ENCODE data around the gene POU3F1.

The POU3F1 gene

DNA sequence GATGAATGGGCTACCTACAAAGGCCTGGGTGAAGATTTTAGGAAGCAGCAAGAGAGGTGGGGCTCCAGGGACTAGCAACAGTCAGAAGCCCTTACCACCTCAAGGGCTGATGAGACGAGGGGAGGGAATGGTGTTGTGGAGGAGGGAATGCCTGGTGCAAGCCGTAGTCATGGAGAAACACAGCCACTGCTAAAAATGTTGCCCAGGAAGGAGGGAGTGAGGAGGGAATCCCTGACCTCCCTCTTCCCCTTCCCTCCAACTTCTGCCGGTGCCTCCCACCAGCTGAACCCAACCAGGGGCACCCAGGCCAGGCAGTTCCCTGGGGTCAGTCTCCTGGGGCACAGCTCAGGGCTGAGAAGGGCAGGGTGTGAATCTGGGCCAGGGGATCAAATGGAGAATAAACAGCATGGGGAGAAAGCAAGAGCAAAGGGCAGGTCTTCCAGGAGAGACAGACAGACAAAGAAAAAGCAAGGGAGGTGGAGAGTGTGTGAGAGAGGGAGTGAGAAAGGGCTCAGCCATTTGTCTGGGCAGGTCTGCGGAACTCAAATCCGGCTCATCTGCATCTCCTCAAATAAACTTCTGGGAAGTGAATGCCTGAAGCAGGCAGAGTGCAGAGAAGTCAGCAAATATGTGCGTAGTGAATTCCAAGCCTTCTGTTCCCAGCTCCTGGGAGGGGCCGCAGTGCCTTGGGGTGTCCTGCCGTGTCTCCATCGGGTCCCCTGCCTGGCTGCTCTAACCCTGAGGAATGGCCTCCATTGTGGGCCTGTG is 27.1 kb upstream of the POU3F1 start:
- no peak for DNase-seq

DNA sequence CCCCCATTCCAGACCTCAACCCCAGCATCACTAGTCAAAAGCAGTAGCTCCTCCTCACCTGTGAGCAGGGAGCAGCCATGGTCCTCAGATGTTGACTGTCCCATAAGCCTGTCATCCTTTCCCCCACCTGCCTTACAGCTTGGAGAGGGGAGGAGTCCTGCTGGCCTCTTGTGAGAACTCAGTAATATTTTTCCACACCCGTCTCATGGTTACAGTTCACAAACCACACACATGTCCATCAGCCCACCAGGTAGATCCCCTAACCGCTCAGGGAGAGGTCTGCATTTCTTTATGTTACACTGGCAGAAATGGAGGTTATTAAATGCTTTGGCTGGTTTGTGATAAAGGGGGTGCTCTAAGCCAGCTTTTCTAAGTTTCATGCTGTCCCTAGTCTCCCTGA is 26.3 kb upstream of the POU3F1 start:
- DNase-seq = no peak

DNA sequence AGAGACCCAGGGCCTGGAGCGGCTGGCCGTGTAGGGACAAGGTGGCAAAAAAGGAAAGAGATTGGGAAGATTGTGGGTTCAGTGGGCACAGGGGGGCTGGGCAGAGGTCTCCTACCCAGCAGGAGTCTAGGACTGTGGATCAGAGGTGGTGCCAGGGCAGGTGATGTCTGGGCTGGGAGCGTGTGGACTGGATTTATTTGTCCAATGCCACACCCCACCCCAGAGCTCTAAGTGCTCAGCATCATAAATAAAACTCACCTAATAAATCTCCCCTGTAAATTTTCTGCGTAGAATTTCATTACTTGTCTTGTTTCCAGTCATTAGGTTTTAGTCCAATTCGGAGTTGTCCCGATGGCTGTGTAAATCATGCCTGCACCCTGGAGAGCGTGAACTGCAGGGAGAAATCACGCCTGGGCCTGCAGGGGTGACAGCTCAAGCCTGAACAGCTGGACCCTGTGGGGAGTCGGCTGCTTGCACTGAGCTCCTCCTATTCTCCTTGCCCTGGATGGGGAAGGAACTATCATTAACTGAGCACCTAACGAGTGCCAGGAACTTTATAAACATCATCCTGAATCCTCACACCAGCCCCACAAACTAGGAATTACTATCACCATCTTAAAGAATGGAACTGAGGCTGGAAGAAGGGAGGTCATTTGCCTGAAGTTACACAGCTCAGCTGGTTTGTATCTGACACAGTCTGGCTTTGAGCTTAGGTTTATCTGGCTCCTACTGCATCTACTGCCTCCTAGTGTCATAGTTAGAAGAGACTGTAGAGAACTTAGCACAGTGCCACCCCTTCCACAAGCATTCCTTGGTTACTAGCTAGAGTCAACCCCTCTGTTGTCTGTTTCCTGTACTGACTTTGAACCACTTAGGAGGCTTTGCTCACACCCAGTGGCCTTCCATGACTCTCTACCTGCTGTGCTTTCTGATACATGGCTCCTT is 25.0 kb upstream of the POU3F1 start:
- DNase-seq = no peak

DNA sequence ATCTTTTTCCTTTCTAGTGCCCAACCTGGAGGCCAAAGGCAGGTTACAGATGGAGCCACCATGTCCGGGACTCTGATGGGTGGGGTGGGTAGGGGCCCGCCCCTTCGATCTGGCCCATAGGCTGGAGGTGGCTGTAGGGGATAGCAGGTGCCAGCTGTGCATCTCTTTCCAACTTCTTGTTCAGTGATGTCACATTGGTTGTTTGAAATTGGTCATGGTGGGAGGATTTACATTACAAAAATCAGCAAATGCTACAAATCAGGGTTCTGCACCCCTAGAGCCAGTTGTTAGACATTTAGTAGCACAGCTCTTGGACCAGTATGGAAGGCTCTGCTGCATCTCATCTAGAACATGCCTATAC is 22.4 kb upstream of the POU3F1 start:
- DNase-seq = no peak

DNA sequence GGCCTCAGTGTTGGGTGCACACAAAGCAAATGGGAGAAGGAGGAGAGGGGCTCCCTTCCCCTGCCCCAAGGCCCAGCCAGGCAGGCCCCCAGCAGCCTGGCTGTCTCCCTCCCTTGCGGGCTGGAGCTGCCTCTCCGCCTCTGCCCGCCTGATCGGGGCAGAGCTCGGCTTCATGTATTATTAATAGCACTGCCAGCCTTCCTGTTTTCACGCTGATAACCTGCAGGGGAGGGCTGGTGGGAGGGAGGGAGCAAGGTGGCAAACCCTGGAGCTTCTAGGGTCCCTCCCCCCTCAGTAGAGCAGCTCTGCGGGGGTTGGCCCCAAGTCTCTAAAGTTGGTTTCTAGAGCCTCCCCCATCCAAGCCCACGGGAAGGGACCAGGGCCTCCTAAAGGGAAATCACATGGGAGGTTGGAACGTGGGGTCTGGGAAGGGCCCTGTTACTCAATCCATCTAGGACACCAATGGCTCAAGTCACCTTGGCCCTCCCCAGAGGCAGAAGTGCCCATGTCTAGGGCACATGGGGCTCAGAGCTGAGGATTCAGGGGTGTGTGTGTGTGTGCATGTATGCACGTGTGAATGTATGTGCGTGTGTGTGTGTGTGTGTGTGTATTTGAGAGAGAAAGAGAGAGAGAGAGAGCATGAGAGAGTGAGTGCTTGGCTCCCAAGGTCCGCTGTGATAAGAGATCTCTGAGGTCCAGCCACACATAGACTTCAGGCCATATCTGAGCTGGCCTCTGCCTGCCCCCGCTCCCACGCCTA is 21.8 kb upstream of the POU3F1 start:
- DNase-seq = no peak

DNA sequence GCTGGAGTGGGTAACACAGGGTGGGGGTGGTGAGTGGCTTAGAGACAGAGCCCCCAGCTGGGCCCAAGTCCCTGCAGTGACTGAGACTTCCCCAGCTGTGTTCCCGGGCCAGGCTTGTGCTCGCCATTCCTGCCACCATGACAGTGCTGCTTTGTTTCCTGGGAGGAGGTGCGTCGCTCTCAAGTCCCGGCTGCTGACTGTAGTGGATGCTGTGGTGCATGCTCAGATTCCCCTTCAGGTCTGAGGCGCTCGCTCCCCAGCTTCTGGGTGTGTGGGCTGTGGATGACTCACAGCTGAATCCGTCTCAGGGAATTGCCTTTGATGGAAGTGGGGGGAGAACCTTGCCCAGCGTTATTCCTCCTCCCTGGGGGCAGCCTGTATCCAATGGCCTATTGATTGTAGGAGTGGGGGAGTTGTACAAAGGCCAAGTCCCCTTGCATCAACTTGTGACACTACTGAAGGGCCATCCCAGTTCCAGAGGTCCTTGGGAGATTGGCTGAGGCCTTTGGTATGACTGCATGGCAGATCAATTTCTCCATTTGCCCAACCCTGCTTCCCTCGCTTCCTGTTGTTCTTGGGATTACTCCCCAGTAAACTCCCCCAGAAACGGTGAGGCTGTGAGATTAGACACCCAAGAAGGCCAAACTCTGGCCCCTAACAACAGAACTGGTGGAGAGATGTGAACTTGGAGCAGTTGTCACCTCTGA is 17.8 kb upstream of the POU3F1 start:
- DNase-seq = no peak

DNA sequence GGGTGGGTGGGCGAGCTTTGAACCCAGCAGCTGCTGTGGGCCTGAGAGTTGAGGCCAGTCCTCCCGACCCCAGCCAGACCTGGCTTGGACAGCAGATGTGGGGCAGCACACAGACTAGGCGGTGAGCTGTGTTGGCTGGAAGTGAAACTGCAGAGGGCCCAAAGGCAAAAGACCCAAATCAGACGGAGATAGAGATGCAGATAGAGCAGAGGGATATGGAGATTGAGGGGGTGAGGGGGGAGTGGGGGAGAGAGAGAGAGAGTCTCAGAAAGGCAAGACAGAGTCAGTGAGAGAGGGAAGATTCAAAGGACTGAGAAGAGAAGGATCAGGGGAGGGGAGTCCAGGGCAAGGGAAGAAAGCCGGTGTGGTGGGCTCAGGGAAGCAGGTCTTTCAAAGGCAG is 17.0 kb upstream of the POU3F1 start:
- no peak for DNase-seq

DNA sequence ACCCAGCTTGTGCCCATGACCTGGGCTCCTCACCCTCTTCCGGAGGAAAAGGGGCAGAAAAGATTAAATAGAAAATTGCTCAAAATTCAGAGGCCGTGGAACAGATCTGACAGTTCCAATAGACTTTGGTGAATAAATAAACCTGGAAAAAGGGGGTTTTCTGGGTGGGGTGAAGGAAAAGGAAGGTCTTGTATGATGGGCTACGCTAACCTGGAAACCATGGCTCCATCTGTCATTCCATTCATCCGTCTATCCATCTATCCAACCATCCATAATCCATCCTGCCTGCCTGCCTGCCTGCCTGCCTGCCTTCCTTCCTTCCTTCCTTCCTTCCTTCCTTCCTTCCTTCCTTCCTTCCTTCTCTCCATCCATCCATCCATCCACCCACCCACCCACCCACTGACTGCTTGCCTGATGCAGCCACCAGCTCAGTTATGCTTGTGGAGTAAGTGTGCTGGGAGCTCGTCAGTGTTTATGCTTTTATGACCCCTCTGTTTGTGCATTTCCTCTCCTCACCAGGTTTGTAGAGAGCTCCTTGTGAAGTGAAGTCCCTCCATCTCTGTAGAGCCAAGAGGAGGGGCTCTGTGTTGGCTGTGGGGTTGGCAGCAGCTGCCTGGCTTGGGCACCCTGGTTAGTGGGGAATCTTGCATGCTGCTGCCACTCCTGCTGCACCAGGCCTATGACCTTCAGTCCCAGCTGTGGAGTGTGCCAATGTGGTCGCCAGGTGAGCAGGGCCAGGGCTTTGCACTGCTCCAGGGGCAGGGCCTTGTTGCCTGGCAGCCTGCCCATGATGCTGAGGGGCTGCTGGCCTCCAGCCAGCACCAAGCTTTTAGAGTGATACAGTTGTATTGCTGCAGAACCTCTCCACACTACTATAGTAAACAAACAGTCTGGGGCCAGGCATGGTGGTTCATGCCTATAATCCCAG is 16.0 kb upstream of the POU3F1 start:
- DNase-seq = no peak

DNA sequence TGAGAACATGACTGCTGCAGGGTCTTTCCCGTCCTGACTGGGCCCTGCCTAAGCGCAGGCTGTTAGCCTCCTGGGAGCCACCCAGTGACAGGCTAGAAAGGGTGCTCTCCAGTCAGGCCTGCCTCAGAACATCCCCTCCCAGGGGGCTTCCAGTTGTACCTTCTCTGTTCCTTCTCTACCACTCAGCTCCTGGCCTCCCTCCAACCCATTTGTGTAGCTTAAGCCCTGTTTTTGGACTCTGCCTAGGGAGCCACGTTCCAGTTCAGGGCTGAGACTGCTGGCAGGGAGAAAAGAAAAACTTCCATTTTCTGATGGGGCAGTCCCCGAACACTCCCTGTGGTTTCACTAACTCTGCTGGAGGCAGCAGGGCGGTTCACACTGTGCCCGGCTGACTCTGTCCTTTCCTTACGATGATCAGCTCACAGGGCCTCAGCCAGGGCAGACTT is 15.3 kb upstream of the POU3F1 start:
- no peak for DNase-seq

DNA sequence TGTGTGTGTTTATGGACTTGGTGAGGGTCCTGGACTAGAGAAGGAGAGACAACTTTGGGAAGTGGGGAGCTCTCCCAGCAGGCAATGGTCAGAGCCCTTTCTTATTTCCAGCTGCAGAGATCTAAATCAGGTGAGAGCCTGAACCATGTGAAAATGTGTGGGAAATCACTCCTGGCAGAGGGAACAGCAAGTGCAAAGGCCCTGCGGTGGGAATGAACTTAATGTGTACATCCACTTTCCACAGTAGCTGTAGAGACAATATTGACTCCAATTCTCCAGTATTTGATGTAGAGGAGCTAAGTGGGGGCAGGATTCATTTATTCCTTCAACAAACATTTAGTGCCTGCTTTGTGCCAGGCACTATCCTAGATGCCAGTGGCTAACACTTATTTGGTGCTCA is 14.7 kb upstream of the POU3F1 start:
- no peak for DNase-seq

DNA sequence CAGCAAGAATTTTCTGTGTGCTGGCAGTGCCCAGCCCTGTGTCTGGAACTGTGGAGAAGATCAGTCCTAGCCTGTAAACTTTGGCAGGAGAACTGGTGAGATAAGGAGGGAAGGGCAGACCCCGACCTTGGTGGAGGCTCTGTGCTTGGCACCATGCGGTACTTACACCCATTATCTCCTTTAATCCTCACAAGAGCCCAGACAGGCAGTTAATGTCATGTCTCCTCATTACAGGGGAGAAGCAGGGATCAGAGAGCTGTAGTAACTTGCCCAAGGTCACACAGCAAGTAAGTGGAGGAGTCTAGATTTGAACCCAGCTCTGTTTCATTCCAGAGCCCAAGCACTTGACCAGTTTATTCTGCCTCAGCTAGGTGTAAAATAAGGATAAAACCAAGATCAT is 13.9 kb upstream of the POU3F1 start:
- DNase-seq = no peak

DNA sequence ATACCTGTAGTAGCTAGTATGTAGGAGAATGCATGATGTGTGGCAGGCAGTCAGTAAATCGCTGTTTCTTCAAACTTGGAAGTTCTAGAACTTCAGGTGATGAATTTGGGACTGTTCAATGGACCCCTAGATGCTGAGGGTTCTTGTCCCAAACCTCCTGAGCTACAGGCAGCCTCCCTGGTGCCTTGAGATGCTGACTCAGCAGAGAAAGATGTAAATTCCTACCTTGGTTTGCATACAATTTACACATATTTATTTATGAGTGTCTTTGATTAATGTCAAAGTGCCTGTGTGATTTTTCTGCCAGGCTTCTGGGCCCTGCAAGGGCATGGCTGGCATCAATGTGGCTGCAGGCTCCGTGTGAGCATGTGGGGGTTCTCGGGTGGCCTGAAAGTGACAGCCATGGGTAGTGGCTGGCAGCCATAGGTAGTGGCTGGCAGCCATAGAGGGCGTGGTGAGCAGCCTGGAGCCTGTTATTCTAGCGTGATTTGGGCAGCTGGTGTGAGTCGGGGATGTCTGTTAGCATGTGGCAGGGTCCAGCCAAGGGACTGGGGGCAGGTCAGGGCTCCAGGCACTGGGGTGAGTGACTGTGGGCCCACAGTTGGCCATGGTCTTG is 13.2 kb upstream of the POU3F1 start:
- DNase-seq = no peak

DNA sequence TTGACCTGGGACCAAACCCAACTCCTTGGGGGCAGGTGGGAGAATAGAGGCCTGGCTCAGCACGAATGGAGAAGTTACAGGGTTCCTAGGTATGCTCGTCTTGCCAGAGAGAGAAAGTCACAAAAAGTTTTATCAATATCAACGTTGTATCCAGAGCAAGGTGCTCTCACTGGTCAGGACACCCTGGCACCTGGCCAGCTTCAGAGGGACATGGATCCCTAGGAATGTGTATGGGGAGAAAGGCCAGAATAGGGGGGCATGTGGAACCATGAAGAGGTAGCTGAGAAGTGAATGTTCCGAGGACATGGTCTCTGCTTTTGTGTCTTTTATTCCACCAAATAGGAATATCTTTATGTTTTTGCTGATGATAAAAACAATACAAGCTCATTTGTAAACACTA is 9.4 kb upstream of the POU3F1 start:
- DNase-seq = no peak

DNA sequence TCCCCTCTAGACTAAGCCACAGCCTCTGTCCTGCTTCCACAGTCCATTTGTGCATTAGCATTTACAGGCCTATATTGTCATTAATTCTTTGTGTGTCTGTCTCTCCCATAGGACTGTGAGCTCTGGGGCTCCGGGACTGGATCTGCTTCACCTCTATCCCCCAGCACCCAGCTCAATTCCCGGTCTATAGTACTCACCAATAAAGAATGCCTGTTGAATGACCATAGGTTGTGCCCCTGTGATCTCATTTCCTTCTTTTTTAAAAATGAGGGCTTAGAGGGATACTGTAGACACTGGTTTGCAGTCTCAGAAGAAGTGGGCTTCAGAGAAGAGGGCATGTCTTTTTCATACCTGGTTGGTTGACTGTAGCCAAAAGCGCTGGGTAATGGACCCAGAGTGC is 8.8 kb upstream of the POU3F1 start:
- DNase-seq = no peak

DNA sequence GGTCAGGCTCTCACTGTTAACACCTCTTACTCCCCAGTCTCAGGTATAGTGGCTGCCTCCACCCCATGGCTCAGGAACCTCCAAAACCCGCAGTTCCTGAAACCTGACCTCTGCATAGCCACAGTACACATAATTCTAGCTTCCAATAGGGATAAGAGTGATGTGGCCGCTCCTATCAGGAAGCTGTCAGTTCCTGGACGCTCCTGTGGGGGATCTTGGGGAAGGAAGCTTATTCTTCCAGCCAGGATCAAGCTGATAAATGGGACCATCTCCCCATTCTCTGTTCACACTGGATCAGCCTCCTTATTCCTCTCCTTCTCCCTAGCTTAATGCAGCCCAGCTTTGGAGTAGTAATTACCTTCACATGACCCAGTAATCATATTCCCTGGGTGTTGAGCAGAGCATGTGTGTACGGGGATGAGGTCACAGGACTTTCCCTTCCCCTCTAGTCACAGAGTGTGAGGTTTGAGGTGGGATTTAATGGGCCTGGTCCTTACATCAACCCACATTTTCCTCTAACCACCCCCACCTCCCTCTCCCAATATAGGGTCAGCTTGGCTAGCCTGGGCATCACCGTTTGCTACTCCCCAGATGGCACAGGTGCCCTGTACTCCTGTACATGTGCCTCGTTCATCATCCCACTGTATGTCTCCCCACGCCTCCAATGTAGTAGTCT is 7.0 kb upstream of the POU3F1 start:
- no peak for DNase-seq

DNA sequence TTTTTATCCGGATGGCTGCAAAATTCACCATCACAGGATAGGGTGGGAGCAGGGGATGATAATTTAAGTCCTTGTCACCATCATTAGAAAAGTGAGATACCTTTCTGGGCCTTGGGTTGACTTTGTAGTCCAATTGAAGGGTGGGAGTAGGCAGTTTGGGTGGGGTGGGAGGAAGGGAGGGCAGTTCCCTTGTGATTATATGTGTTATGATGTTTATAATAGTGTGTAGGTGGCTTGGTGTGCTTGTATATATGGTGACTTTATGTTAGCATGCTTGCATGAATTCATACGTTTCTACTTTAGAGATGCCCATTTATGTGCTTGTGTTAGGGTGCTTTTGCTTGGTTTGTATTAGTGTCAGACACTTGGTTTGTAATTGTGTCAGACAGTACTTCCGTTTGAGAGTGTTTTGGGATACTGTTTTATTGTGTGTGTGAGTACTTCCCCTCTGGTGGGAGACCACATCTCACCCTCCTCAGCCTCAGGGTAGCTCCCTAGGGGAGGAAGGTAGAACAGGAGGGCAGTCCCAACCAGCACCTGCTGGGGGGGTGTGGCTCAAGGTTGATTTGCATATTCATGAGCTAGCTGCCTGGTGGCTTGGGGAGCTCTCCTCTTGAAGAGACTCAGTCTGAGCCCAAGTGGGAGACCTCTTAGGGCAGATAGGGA is 6.3 kb upstream of the POU3F1 start:
- DNase-seq = no peak

DNA sequence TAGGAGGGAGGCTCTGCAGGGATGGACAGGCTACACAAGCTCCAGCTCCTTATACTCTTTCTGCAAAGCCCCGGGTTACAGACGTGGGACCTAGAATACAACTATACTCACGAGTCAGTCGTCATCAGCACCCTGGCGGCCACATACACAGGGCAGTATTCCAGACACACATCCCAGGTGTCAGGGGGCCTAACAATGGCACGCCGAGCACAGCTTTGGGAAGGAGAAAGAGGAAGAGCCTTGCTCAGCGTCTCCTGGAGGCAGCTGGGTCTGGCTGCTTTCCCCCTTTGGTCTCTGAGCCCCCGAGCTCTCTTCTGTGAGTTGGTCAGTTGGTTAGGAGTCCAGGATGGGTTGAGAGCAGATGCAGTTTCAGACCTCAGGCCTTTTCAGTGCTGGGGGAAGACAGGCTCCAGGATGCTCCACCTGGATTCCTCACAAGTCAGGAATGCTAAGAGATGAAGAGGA is 4.5 kb upstream of the POU3F1 start:
- DNase-seq = no peak

DNA sequence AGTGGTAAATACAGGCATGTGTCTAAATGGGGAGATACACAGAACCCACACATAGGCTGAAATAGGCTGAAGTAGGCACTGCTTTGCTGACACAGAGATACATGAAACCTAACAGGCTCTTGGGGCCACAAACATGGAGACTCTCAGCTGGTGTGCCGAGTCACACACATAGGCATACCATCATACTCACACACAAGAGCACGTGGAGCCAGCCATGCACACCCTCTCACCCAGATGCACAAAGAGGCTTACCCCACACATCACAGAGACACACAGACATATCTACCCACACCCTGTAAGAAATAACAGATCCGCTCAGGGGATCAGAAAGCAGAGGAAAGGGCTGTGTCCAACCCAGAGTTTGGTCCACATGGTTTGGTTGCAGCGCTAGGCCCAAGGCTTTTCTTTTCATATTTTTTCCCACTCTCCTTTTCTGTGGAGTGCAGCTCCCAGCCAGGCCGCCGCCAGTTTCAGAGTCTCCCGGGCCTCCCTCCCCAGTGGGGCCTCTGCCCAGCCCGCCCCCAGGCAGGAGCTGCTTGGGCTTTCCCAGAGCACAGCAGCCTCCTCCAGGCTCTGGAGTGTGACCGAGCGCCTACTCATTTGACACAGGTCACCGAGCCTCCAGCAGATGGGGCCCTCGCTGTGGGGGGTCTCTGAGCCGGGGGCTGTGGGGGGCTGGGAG is 3.9 kb upstream of the POU3F1 start:
- no peak for DNase-seq

DNA sequence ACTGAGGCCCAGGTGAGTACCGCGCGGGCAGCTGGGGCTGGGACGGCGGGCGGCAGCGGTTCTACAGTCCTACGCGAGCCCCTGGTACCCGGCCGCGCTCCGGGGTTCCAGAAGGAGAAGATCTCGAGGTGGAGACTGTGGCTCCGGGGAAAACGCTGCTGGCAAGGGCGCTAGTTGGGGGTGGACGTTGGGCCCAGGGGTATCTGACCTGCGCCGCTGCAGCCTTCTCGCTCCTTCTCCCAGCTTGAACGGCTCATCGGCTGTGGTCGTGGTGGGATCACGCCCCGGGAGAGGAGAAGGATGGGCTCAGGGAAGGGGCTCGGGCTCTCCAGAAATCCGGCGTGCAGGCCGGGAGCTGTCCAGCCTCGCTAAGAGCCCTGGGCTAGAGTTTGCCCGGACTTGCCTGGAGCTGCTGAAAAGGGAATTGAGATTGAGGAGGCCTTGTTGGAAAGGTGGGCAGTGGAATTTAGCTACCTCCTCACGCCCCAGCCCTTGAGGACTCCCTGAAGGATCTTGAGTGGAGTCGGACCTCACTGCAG is 1.1 kb upstream of the POU3F1 start:
- peak; percentile 41 for DNase-seq

Measured in left hindlimb (tissue), 1 donor.